SK-N-SH (cell line): Measurements from ENCODE around the gene OS9. TPM values are rescaled to one million over a fixed set of nuclear protein-coding genes. Genes with fewer than 3 reads are reported as not detected.

Source experiments
- CTCF ChIA-PET: fragments of 300-600, 350-600 bp; formaldehyde crosslinking; extraction: SDS; loops from one replicate; lab custom pipeline; 2021; lab: Yijun Ruan, JAX
- POLR2A ChIA-PET: fragments of 350-600 bp; sonication (Branson Sonifier 250); formaldehyde crosslinking; extraction: SDS; loops from one replicate; lab custom pipeline; 2020; ENCODE audit warnings: antibody characterized with exemption, inconsistent platforms; lab: Yijun Ruan, JAX
- DNase-seq: peaks from one replicate; pipeline ENCODE4 v3.0.0; 2012
- H2AFZ ChIP-seq: fragments of 200-600 bp; sonication (generic); 2 replicates; pipeline ENCODE4 v1.8.1; 2016; ENCODE audit warnings: antibody characterized with exemption, mild to moderate bottlenecking, low read depth
- H3F3A ChIP-seq: fragments of 200-600 bp; sonication (generic); replicated peaks from 2 replicates; pipeline ENCODE3; 2016; ENCODE audit warnings: antibody characterized with exemption, mild to moderate bottlenecking; ENCODE audit not compliant: insufficient read depth
- H3K27ac ChIP-seq, 2 experiments: fragments of 200-500 bp in 1 of 2; fragments of 200-600 bp in 1 of 2; sonication (Bioruptor generic) in 1 of 2; sonication (generic), shearing (Covaris generic) in 1 of 2; 2 replicates each; pipeline versions ENCODE4 v1.5.1 to v1.6.1; 2014 to 2016; ENCODE audit warnings: low read depth in 2 of 2, inconsistent platforms in 1 of 2, low read length in 1 of 2, mild to moderate bottlenecking in 1 of 2, mixed read lengths in 1 of 2
- H3K27me3 ChIP-seq: fragments of 200-600 bp; sonication (generic), shearing (Covaris generic); 2 replicates; pipeline ENCODE4 v1.6.1; 2016; ENCODE audit warnings: mixed run types; ENCODE audit not compliant: insufficient read depth
- H3K36me3 ChIP-seq, 2 experiments: fragments of 200-500 bp in 1 of 2; fragments of 200-600 bp in 1 of 2; sonication (Bioruptor generic) in 1 of 2; sonication (generic) in 1 of 2; replicated peaks in 1 of 2; 2 replicates each; pipeline versions ENCODE3 to v1.5.1; 2014 to 2016; ENCODE audit warnings: low read length in 1 of 2, mild to moderate bottlenecking in 1 of 2; ENCODE audit not compliant: insufficient read depth in 2 of 2, control insufficient read depth in 1 of 2
- H3K4me1 ChIP-seq, 2 experiments: fragments of 200-500 bp in 1 of 2; fragments of 200-600 bp in 1 of 2; sonication (Bioruptor generic) in 1 of 2; sonication (generic), shearing (Covaris generic) in 1 of 2; 2 replicates each; pipeline versions ENCODE4 v1.5.1 to v1.6.1; 2014 to 2016; ENCODE audit warnings: low read depth in 1 of 2, low read length in 1 of 2, mixed run types in 1 of 2; ENCODE audit not compliant: insufficient read depth in 2 of 2, control insufficient read depth in 1 of 2
- H3K4me2 ChIP-seq: fragments of 200-600 bp; sonication (generic), shearing (Covaris generic); 2 replicates; pipeline ENCODE4 v1.6.1; 2017; ENCODE audit warnings: mixed run types
- H3K4me3 ChIP-seq, 2 experiments: fragments of 200-500 bp in 1 of 2; fragments of 200-600 bp in 1 of 2; sonication (Bioruptor generic) in 1 of 2; sonication (generic), shearing (Covaris generic) in 1 of 2; 2 replicates each; pipeline versions ENCODE4 v1.5.1 to v1.8.1; 2014 to 2016; ENCODE audit warnings: low read depth in 2 of 2, inconsistent platforms in 1 of 2, low read length in 1 of 2, mild to moderate bottlenecking in 1 of 2, mixed read lengths in 1 of 2, moderate library complexity in 1 of 2
- H3K79me2 ChIP-seq: fragments of 200-600 bp; sonication (generic); 2 replicates; pipeline ENCODE4 v1.8.1; 2017; ENCODE audit warnings: mild to moderate bottlenecking; ENCODE audit not compliant: insufficient read depth
- H3K9ac ChIP-seq: fragments of 200-600 bp; sonication (generic); 2 replicates; pipeline ENCODE4 v1.6.1; 2017; ENCODE audit warnings: mixed run types
- H3K9me2 ChIP-seq: fragments of 200-600 bp; sonication (generic); 2 replicates; pipeline ENCODE4 v1.6.1; 2017; ENCODE audit warnings: mixed run types
- H3K9me3 ChIP-seq: fragments of 200-600 bp; sonication (generic); 2 replicates; pipeline ENCODE4 v1.6.1; 2017; ENCODE audit warnings: mixed run types, mild to moderate bottlenecking, moderate library complexity
- H4K20me1 ChIP-seq: fragments of 200-600 bp; sonication (generic); 2 replicates; pipeline ENCODE4 v1.6.1; 2017; ENCODE audit warnings: mild to moderate bottlenecking, mixed run types; ENCODE audit not compliant: insufficient read depth
- CHD2 ChIP-seq: fragments of 150-350 bp; IDR thresholded peaks from 2 replicates; pipeline ENCODE4 v1.6.1; 2018; ENCODE audit warnings: low read length; ENCODE audit not compliant: partially characterized antibody
- ELF1 ChIP-seq: IDR thresholded peaks from 2 replicates; pipeline ENCODE4 v1.4.0; 2012
- EP300 ChIP-seq, 2 experiments: IDR thresholded peaks; 2 replicates each; pipeline versions ENCODE4 v1.4.0 to v1.6.1; 2012; ENCODE audit warnings: borderline replicate concordance in 1 of 2, low read depth in 1 of 2, low read length in 1 of 2
- EZH2phosphoT487 ChIP-seq: fragments of 200-600 bp; sonication (generic); IDR thresholded peaks from 2 replicates; pipeline ENCODE4 v1.6.1; 2017; ENCODE audit warnings: low read depth, mixed run types, mild to moderate bottlenecking, antibody characterized with exemption, moderate library complexity, borderline replicate concordance
- FOXJ3 ChIP-seq: sonication (generic); formaldehyde crosslinking; IDR thresholded peaks from 2 replicates; pipeline ENCODE4 v1.5.1; 2020; ENCODE audit warnings: mild to moderate bottlenecking, missing genetic modification reagents
- GABPA ChIP-seq: IDR thresholded peaks from 2 replicates; pipeline ENCODE4 v1.4.0; 2012; ENCODE audit warnings: low read depth, mild to moderate bottlenecking
- GATA2 ChIP-seq: sonication (generic); formaldehyde crosslinking; IDR thresholded peaks from 2 replicates; pipeline ENCODE4 v1.5.0; 2020; ENCODE audit warnings: mild to moderate bottlenecking, missing genetic modification reagents
- JUND ChIP-seq: IDR thresholded peaks from 2 replicates; pipeline ENCODE4 v1.4.0; 2012
- MEF2A ChIP-seq: IDR thresholded peaks from 2 replicates; pipeline ENCODE4 v1.4.0; 2012; ENCODE audit warnings: low read depth, borderline replicate concordance
- MXI1 ChIP-seq: IDR thresholded peaks from 2 replicates; pipeline ENCODE4 v1.6.1; 2012; ENCODE audit warnings: mild to moderate bottlenecking, low read depth, low read length, improper control_type of control experiment
- NFIC ChIP-seq: IDR thresholded peaks from 2 replicates; pipeline ENCODE4 v1.4.0; 2012; ENCODE audit warnings: borderline replicate concordance
- NRF1 ChIP-seq: IDR thresholded peaks from 2 replicates; pipeline ENCODE4 v1.6.1; 2012; ENCODE audit warnings: low read depth, mild to moderate bottlenecking, low read length
- RFX5 ChIP-seq: IDR thresholded peaks from 2 replicates; pipeline ENCODE4 v1.6.1; 2012; ENCODE audit warnings: mild to moderate bottlenecking, improper control_type of control experiment, low read length
- RXRA ChIP-seq: IDR thresholded peaks from 2 replicates; pipeline ENCODE4 v1.4.0; 2012; ENCODE audit warnings: low read depth, mild to moderate bottlenecking, borderline replicate concordance
- SMC3 ChIP-seq: IDR thresholded peaks from 2 replicates; pipeline ENCODE4 v1.6.1; 2012; ENCODE audit warnings: low read depth, low read length, improper control_type of control experiment
- TAF1 ChIP-seq: IDR thresholded peaks from 2 replicates; pipeline ENCODE4 v1.6.1; 2012; ENCODE audit warnings: low read depth, mild to moderate bottlenecking, low read length, moderate library complexity, borderline replicate concordance
- TEAD4 ChIP-seq: IDR thresholded peaks from 2 replicates; pipeline ENCODE4 v1.4.0; 2012; ENCODE audit warnings: mild to moderate bottlenecking, borderline replicate concordance; ENCODE audit not compliant: insufficient read depth
- ZBTB33 ChIP-seq: IDR thresholded peaks from 2 replicates; pipeline ENCODE4 v1.4.0; 2012; ENCODE audit warnings: low read depth, borderline replicate concordance
- WGBS: methylation state at CpG from one replicate; pipeline ENCODE4 v1.1.6; 2017; ENCODE audit warnings: low lambda C conversion rate; 5-methylcytosine and 5-hydroxymethylcytosine counted together
- polyA plus RNA-seq, 3 experiments: library from polyadenylated mRNA; depleted of rRNA; stranded (reverse); fragments of >200 nt; gene quantifications; 2 replicates each; pipeline ENCODE4 v1.2.3, GENCODE V29; 2012
- TF ChIP-seq, protein P1 (sequence below): fragments of 150-350 bp; IDR thresholded peaks from 2 replicates; pipeline ENCODE4 v1.6.1; 2017; ENCODE audit warnings: antibody characterized with exemption, low read length, low read depth, borderline replicate concordance
- TF ChIP-seq, protein P2 (sequence below): IDR thresholded peaks from 2 replicates; pipeline ENCODE4 v1.4.0; 2012; ENCODE audit warnings: low read depth

The OS9 gene
- polyA plus RNA-seq, 1 of the 3 experiments (the other 2 are of a cell fraction) = 280 TPM

- Histone ChIP-seq H3K4me3 (no peak overlapping the region), H3K9me3 (no peaks in the 10 kb centered on the region), H3K79me2 (no peaks in the 10 kb centered on the region), H3K27ac (no peak overlapping the region), H3K4me2 (no peak overlapping the region), H3K27me3 (no peaks in the 10 kb centered on the region), H3F3A (peaks cover 7% of the 10 kb centered on the region), H2AFZ (no peak overlapping the region), H3K4me1 (no peaks in the 10 kb centered on the region), H3K36me3 (peaks cover 7 to 43% of the 10 kb centered on the region in 2 experiments), H3K9ac (no peak overlapping the region), H4K20me1 (no peaks in the 10 kb centered on the region), H3K9me2 (no peaks in the 10 kb centered on the region)
- TF ChIP-seq GATA2 (no peak), CHD2 (no peak), EZH2phosphoT487 (no peak), RXRA (no peak), MEF2A (no peak), FOXJ3 (CRISPR knock-in tag) (no peak), SMC3 (no peak), JUND (no peak), RFX5 (no peak), EP300 (IDR thresholded peaks at IDR 0.05; ENCODE audit: borderline replicate concordance in 1 of 2, low read depth in 1 of 2, low read length in 1 of 2) (no peak), GABPA (no peak)
- ChIA-PET POLR2A (interaction anchor here (1.2 kb wide), 1 partner anchor 11 kb away, joined by 3 read pairs; no protein-coding TSS in a partner anchor), CTCF (interaction anchor here (1.1 to 9.4 kb wide), 5 partner anchors 16 to 137 kb away, joined by 3 to 133 read pairs (median 5); partner anchors contain the start of genes AGAP2 and B4GALNT1)
- WGBS = 95% methylated on average over 18 of the region's 20 CpGs
- no peak for DNase-seq
Measured at GRCh38 chr12:57719777-57720605, 26.1 kb downstream of the OS9 start.

- Histone ChIP-seq H3K27ac (no peak overlapping the region), H3K79me2 (no peaks in the 10 kb centered on the region), H3K27me3 (no peaks in the 10 kb centered on the region), H3K9me2 (no peaks in the 10 kb centered on the region), H3K4me3 (no peak overlapping the region), H3F3A (peaks cover 7% of the 10 kb centered on the region), H3K36me3 (peaks cover under 1 to 43% of the 10 kb centered on the region in 2 experiments), H3K9ac (no peak overlapping the region), H3K9me3 (no peaks in the 10 kb centered on the region), H3K4me2 (no peak overlapping the region), H3K4me1 (peaks cover 0 to 3% of the 10 kb centered on the region in 2 experiments; a peak in 1 of 4 replicates), H4K20me1 (no peaks in the 10 kb centered on the region), H2AFZ (no peak overlapping the region)
- ChIA-PET CTCF (interaction anchor here (0.7 to 9.4 kb wide), 3 partner anchors 15 to 88 kb away, joined by 3 to 133 read pairs (median 4); partner anchors contain the start of genes AGAP2, B4GALNT1 and OS9), POLR2A (interaction anchor here (1.2 kb wide), 1 partner anchor 11 kb away, joined by 3 read pairs; no protein-coding TSS in a partner anchor)
- WGBS = 86% methylated on average over 10 of the region's 11 CpGs
- DNase-seq = no peak
- TF ChIP-seq TEAD4 (no peak), MXI1 (no peak), NFIC (no peak), NRF1 (no peak), GABPA (no peak), ELF1 (no peak), ZBTB33 (no peak), TAF1 (no peak), RXRA (no peak), RFX5 (no peak), MEF2A (no peak)
- TF ChIP-seq, protein P1, sequence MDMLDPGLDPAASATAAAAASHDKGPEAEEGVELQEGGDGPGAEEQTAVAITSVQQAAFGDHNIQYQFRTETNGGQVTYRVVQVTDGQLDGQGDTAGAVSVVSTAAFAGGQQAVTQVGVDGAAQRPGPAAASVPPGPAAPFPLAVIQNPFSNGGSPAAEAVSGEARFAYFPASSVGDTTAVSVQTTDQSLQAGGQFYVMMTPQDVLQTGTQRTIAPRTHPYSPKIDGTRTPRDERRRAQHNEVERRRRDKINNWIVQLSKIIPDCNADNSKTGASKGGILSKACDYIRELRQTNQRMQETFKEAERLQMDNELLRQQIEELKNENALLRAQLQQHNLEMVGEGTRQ = no peak
- TF ChIP-seq, protein P2, sequence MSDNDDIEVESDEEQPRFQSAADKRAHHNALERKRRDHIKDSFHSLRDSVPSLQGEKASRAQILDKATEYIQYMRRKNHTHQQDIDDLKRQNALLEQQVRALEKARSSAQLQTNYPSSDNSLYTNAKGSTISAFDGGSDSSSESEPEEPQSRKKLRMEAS = no peak
Measured at GRCh38 chr12:57720606-57721595, 27.0 kb downstream of the OS9 start.
